ENCODE measurements around the gene PPP3CA. TPM values are rescaled to one million over a fixed set of nuclear protein-coding genes. Genes with fewer than 3 reads are reported as not detected.

PPP3CA gene
- total RNA-seq, 1 donor from 2014 or later: 38.4 TPM

DNA sequence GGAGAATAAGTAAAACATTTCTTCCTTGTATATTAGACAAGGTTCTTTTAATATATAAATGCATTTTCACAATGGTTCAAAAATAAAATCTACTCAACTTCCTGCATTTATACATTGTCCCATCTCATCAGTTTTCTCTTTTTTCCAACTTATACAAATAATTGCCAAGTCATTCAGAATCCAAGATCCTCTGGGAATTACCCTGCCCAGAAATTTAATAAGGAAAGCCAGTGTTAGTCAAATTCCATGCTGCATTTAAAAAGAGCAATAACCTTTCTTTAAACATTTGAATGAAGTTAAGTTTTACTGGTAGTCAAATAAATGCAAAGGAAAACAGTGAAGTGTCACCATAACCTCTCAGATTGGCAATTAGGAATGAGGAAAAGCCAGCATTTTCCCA is 357.9 kb downstream of the PPP3CA start:
- no peak for DNase-seq (ENCODE audit: low spot score)
- no peaks in the 10 kb centered on the region for H3K27me3 Mint-ChIP-seq (ENCODE audit: insufficient read depth, low read depth)
- no peaks in the 10 kb centered on the region for H3K9me3 ChIP-seq (ENCODE audit: low read depth)
- no peaks in the 10 kb centered on the region for H3K36me3 ChIP-seq
- H2AFZ ChIP-seq (replicated peaks): no peak overlapping the region
- peaks cover 18% of the 10 kb centered on the region for H3F3A ChIP-seq (ENCODE audit: low read depth)
- no peak overlapping the region for H3K9ac ChIP-seq
- TF ChIP-seq EZH2 (IDR thresholded peaks at IDR 0.05) (no peak), CTCF (IDR thresholded peaks at IDR 0.05) (no peak), EZH2phosphoT487 (IDR thresholded peaks at IDR 0.05) (no peak)
- peaks cover 11% of the 10 kb centered on the region for H3K4me1 Mint-ChIP-seq
- no peaks in the 10 kb centered on the region for H4K20me1 ChIP-seq (ENCODE audit: low read depth)
- H3K4me3 Mint-ChIP-seq: no peak overlapping the region
- H3K4me1 ChIP-seq: peaks cover 14% of the 10 kb centered on the region
- no peak overlapping the region for H3K4me2 ChIP-seq
- no peak overlapping the region for H3K27ac ChIP-seq
- H3K36me3 Mint-ChIP-seq: no peaks in the 10 kb centered on the region
- no peak overlapping the region for H3K27ac Mint-ChIP-seq
- peaks cover 16% of the 10 kb centered on the region for H3K9me3 Mint-ChIP-seq
- no peak overlapping the region for H3K4me3 ChIP-seq
- no peaks in the 10 kb centered on the region for H3K27me3 ChIP-seq
- no peaks in the 10 kb centered on the region for H3K79me2 ChIP-seq (ENCODE audit: low read depth)

- no peak overlapping the region for H3K4me2 ChIP-seq
- no peak overlapping the region for H3K4me3 Mint-ChIP-seq
- peaks cover 14% of the 10 kb centered on the region for H3K4me1 ChIP-seq
- H3K27me3 ChIP-seq: no peaks in the 10 kb centered on the region
- no peak for DNase-seq (ENCODE audit: low spot score)
- peaks cover 11% of the 10 kb centered on the region for H3K4me1 Mint-ChIP-seq
- H3K9me3 Mint-ChIP-seq: peaks cover 16% of the 10 kb centered on the region
- no peak overlapping the region for H3K9ac ChIP-seq
- TF ChIP-seq EZH2 (IDR thresholded peaks at IDR 0.05) (no peak), CTCF (IDR thresholded peaks at IDR 0.05) (no peak), EZH2phosphoT487 (IDR thresholded peaks at IDR 0.05) (no peak)
- no peaks in the 10 kb centered on the region for H3K79me2 ChIP-seq (ENCODE audit: low read depth)
- no peaks in the 10 kb centered on the region for H3K36me3 Mint-ChIP-seq
- no peaks in the 10 kb centered on the region for H4K20me1 ChIP-seq (ENCODE audit: low read depth)
- H2AFZ ChIP-seq (replicated peaks): no peak overlapping the region
- no peak overlapping the region for H3K27ac ChIP-seq
- no peak overlapping the region for H3K4me3 ChIP-seq
- H3F3A ChIP-seq (ENCODE audit: low read depth): peaks cover 18% of the 10 kb centered on the region
- no peak overlapping the region for H3K27ac Mint-ChIP-seq
- no peaks in the 10 kb centered on the region for H3K9me3 ChIP-seq (ENCODE audit: low read depth)
- no peaks in the 10 kb centered on the region for H3K36me3 ChIP-seq
- no peaks in the 10 kb centered on the region for H3K27me3 Mint-ChIP-seq (ENCODE audit: insufficient read depth, low read depth)
Observed at GRCh38 chr4:100988876-100989275, 358.4 kb downstream of the PPP3CA start.

DNA sequence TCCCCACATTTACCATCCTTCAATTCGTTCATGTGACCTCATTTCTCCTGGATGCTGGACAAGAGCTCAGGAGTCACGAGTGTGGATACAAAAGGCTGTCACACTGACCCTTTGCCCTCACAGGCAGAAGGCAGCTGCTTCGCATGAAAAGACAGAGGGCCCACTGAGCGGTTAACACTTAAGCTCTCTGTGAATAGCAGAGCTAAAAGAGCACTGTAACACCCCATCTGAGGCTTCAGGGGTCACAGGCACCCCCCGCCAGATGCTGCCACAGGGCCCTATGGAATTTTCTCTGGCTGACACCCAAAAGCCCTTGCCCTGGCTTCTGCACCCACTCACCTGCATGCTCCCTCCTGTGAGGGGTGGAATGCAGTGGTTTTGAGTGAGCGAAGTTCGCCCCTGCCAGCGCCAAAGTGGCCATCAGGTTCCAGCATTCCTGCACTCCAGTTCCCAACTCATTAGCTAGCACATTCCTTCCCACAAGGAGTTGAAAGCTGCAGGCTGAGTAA is 360.9 kb downstream of the PPP3CA start:
- Histone ChIP-seq H4K20me1 (ENCODE audit: low read depth) (no peaks in the 10 kb centered on the region), H3K4me3 (no peak overlapping the region), H3K9ac (no peak overlapping the region), H3K36me3 (no peaks in the 10 kb centered on the region), H2AFZ (replicated peaks) (no peak overlapping the region), H3K27ac (peak overlapping the region; percentile 93), H3F3A (ENCODE audit: low read depth) (peaks cover 18% of the 10 kb centered on the region), H3K4me1 (peaks cover 22% of the 10 kb centered on the region), H3K9me3 (ENCODE audit: low read depth) (no peaks in the 10 kb centered on the region), H3K4me2 (peak overlapping the region; percentile 29), H3K27me3 (no peaks in the 10 kb centered on the region), H3K79me2 (ENCODE audit: low read depth) (no peaks in the 10 kb centered on the region)
- Mint-ChIP-seq H3K4me3 (no peak overlapping the region), H3K36me3 (no peaks in the 10 kb centered on the region), H3K27me3 (ENCODE audit: insufficient read depth, low read depth) (no peaks in the 10 kb centered on the region), H3K4me1 (peaks cover 16% of the 10 kb centered on the region), H3K27ac (peak overlapping the region; percentile 42), H3K9me3 (peaks cover 16% of the 10 kb centered on the region)
- DNase-seq (ENCODE audit: low spot score): peak; percentile 84
- TF ChIP-seq EZH2 (IDR thresholded peaks at IDR 0.05): no peak
- peak; percentile 91 for TF ChIP-seq EZH2phosphoT487 (IDR thresholded peaks at IDR 0.05)
- no peak for TF ChIP-seq CTCF (IDR thresholded peaks at IDR 0.05)

Measured in neural progenitor cell (in vitro differentiated cells).